ENCODE results near the gene PLD6.

DNA sequence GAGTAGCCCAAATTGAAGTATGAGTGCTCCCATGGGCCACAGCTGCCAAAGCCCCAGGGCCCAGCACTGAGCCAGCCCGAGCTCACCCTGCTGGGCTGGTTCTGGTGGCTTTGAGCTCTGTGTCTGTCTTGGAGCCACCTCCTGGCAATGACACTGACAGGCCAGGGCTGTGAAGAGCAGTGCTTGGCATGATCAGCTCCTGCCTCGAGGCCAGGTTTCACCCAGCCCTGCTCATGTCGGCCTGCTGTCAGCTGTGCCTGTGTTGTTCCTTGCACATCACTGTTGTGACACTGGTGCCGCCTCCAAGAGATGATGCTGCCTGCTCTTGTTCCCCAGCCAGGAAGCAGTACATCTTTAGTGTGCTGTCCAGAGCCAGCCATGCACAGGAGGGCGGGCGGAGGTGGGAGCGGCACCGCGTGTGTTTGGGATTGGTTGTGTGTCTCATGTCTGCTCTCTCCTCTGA, 26.0 kb downstream of the PLD6 start:
- TF ChIP-seq CTCF (conservative IDR thresholded peaks at IDR 0.05 in 1 of 2, IDR thresholded peaks at IDR 0.05 in 1 of 2; ENCODE audit: low read depth in 1 of 2, low read length in 2 of 2) = no peak
- TF ChIP-seq EZH2 (IDR thresholded peaks at IDR 0.05; ENCODE audit: low read length, missing control alignments) = no peak

Measured in fibroblast of lung (primary cell).